Uterus (tissue), 2 donors: ENCODE measurements around the gene KCNA2.

ENCODE experiments used
- POLR2A ChIP-seq, 2 donors: fragments of 450-650 bp; IDR thresholded peaks; one replicate each; pipeline ENCODE4 v1.6.1; 2016; ENCODE audit warnings: antibody characterized with exemption in 2 of 2, mild to moderate bottlenecking in 1 of 2, moderate library complexity in 1 of 2
- TF ChIP-seq, protein P1 (sequence below), 4 experiments: fragments of 200-600 bp in 2 of 4; fragments of 450-650 bp in 2 of 4; sonication (generic) in 2 of 4; IDR thresholded peaks; one replicate each; pipeline ENCODE4 v1.5.1; 2016 to 2019; ENCODE audit warnings: antibody characterized with exemption in 4 of 4, mild to moderate bottlenecking in 2 of 4, moderate library complexity in 1 of 4

DNA sequence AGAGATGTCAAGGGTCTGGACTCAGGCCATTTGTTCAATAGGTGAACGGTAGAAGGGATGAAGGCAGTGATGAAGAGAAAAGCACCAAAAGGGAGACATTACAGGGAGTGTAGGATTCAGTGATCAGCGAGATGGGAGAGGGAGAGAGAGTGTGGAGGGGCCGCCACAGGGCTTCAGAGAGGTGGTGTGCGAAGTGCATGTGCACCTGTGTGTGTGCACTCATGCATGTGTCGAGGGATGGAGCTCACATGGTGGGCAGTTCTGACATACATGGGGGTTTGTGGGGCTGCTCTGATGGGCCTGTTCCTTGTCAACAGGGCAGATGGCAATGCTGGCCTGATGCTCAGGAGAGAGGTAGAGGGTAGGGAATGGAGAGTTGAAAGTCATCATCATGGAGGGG lies 11.4 kb upstream of the KCNA2 start:
- TF ChIP-seq, protein P1, sequence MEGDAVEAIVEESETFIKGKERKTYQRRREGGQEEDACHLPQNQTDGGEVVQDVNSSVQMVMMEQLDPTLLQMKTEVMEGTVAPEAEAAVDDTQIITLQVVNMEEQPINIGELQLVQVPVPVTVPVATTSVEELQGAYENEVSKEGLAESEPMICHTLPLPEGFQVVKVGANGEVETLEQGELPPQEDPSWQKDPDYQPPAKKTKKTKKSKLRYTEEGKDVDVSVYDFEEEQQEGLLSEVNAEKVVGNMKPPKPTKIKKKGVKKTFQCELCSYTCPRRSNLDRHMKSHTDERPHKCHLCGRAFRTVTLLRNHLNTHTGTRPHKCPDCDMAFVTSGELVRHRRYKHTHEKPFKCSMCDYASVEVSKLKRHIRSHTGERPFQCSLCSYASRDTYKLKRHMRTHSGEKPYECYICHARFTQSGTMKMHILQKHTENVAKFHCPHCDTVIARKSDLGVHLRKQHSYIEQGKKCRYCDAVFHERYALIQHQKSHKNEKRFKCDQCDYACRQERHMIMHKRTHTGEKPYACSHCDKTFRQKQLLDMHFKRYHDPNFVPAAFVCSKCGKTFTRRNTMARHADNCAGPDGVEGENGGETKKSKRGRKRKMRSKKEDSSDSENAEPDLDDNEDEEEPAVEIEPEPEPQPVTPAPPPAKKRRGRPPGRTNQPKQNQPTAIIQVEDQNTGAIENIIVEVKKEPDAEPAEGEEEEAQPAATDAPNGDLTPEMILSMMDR (IDR thresholded peaks at IDR 0.05), result no peak
- no peak for TF ChIP-seq POLR2A (IDR thresholded peaks at IDR 0.05)
